IMR-90 (cell line): ENCODE results near the gene PEX5. TPM values are rescaled to one million over a fixed set of nuclear protein-coding genes. Genes with fewer than 3 reads are reported as not detected.

ENCODE experiments used
- ATAC-seq: fragments of 200-7000 bp; cut with Tn5 transposase; 2 replicates; pipeline ENCODE4 v1.9.1; 2020; ENCODE audit warnings: low read depth, mild to moderate bottlenecking, moderate library complexity
- BruUV-seq: library from RNA; stranded (reverse); fragments of 400-500 nt; replicated peaks from 2 replicates; lab custom pipeline; 2021; lab: Mats Ljungman, UMichigan
- CTCF ChIA-PET: fragments of 300-600 bp; formaldehyde crosslinking; extraction: SDS; loops from one replicate; lab custom pipeline; 2021; ENCODE audit warnings: antibody characterized with exemption; lab: Yijun Ruan, JAX
- POLR2A ChIA-PET: fragments of 300-600 bp; sonication (Branson Sonifier 250); formaldehyde crosslinking; loops from one replicate; lab custom pipeline; 2022; ENCODE audit warnings: antibody characterized with exemption; ENCODE audit not compliant: unreplicated experiment; lab: Charles Lee
- DNase-seq: peaks from one replicate; pipeline ENCODE4 v3.0.0; 2013
- H2AFZ ChIP-seq: replicated peaks from 2 replicates; pipeline ENCODE3; 2013; ENCODE audit warnings: low read length, mild to moderate bottlenecking; ENCODE audit not compliant: poor library complexity
- H2AK5ac ChIP-seq: 2 replicates; pipeline ENCODE4 v1.6.1; 2013; ENCODE audit warnings: low read depth, low read length, inconsistent platforms
- H2AK9ac ChIP-seq: replicated peaks from 2 replicates; pipeline ENCODE3; 2013; ENCODE audit warnings: mild to moderate bottlenecking, low read depth, low read length, moderate library complexity; ENCODE audit not compliant: poor library complexity
- H2BK120ac ChIP-seq: 2 replicates; pipeline ENCODE4 v1.6.1; 2013; ENCODE audit warnings: low read depth, low read length, inconsistent platforms
- H2BK15ac ChIP-seq: 3 replicates; pipeline ENCODE4 v1.6.1; 2013; ENCODE audit warnings: low read depth, low read length, inconsistent platforms
- H2BK20ac ChIP-seq: 2 replicates; pipeline ENCODE4 v1.6.1; 2013; ENCODE audit warnings: low read depth, mild to moderate bottlenecking, inconsistent platforms, low read length, moderate library complexity
- H2BK5ac ChIP-seq: 2 replicates; pipeline ENCODE4 v1.6.1; 2013; ENCODE audit warnings: mild to moderate bottlenecking, low read depth, low read length, inconsistent platforms; ENCODE audit not compliant: poor library complexity, severe bottlenecking
- H3K14ac ChIP-seq: replicated peaks from 2 replicates; pipeline ENCODE4 v1.6.1; 2013; ENCODE audit warnings: low read depth, low read length, inconsistent platforms
- H3K18ac ChIP-seq: 2 replicates; pipeline ENCODE4 v1.6.1; 2013; ENCODE audit warnings: low read depth, low read length, control low read depth
- H3K23ac ChIP-seq: 2 replicates; pipeline ENCODE4 v1.6.1; 2013; ENCODE audit warnings: low read depth, low read length, inconsistent platforms
- H3K27ac ChIP-seq: 2 replicates; pipeline ENCODE4 v1.5.1; 2013; ENCODE audit warnings: mild to moderate bottlenecking, control low read depth, low read length; ENCODE audit not compliant: insufficient read depth
- H3K27me3 ChIP-seq: 2 replicates; pipeline ENCODE4 v1.6.1; 2013; ENCODE audit warnings: low read length; ENCODE audit not compliant: control insufficient read depth, insufficient read depth
- H3K36me3 ChIP-seq: 2 replicates; pipeline ENCODE4 v1.6.1; 2013; ENCODE audit warnings: low read length, mixed read lengths; ENCODE audit not compliant: control insufficient read depth, insufficient read depth
- H3K4ac ChIP-seq: 2 replicates; pipeline ENCODE4 v1.6.1; 2013; ENCODE audit warnings: low read depth, low read length, inconsistent platforms
- H3K4me1 ChIP-seq: 2 replicates; pipeline ENCODE4 v1.6.1; 2013; ENCODE audit warnings: low read length, mixed read lengths; ENCODE audit not compliant: control insufficient read depth, insufficient read depth
- H3K4me2 ChIP-seq: 2 replicates; pipeline ENCODE4 v1.6.1; 2013; ENCODE audit warnings: low read depth, mild to moderate bottlenecking, control low read depth, low read length, moderate library complexity
- H3K4me3 ChIP-seq: 2 replicates; pipeline ENCODE4 v1.5.1; 2013; ENCODE audit warnings: low read depth, mild to moderate bottlenecking, control low read depth, low read length, moderate library complexity; ENCODE audit not compliant: insufficient read depth
- H3K56ac ChIP-seq: 2 replicates; pipeline ENCODE4 v1.6.1; 2013; ENCODE audit warnings: low read length, inconsistent platforms; ENCODE audit not compliant: insufficient read depth; ENCODE audit errors: extremely low read depth
- H3K79me1 ChIP-seq, 2 experiments: 2 replicates each; pipeline ENCODE4 v1.6.1; 2013; ENCODE audit warnings: low read length in 2 of 2, inconsistent platforms in 1 of 2, low read depth in 1 of 2
- H3K9ac ChIP-seq: 2 replicates; pipeline ENCODE4 v1.6.1; 2013; ENCODE audit warnings: low read depth, low read length, control low read depth
- H3K9me1 ChIP-seq: 2 replicates; pipeline ENCODE4 v1.6.1; 2013; ENCODE audit warnings: low read length, inconsistent platforms; ENCODE audit not compliant: insufficient read depth
- H3K9me3 ChIP-seq: 2 replicates; pipeline ENCODE4 v1.6.1; 2013; ENCODE audit warnings: low read length; ENCODE audit not compliant: control insufficient read depth, insufficient read depth
- H4K20me1 ChIP-seq: 2 replicates; pipeline ENCODE4 v1.6.1; 2013; ENCODE audit warnings: low read length, inconsistent platforms; ENCODE audit not compliant: insufficient read depth
- H4K5ac ChIP-seq: 2 replicates; pipeline ENCODE4 v1.6.1; 2013; ENCODE audit warnings: mild to moderate bottlenecking, low read depth, low read length, control low read depth
- H4K8ac ChIP-seq, 2 experiments: 2 replicates each; pipeline ENCODE4 v1.6.1; 2013; ENCODE audit warnings: low read depth in 2 of 2, low read length in 2 of 2, control low read depth in 1 of 2, inconsistent platforms in 1 of 2
- H4K91ac ChIP-seq: 2 replicates; pipeline ENCODE4 v1.6.1; 2013; ENCODE audit warnings: low read depth, low read length, inconsistent platforms; ENCODE audit not compliant: insufficient read depth
- CEBPB ChIP-seq: IDR thresholded peaks from 2 replicates; pipeline ENCODE4 v1.6.1; 2012; ENCODE audit warnings: low read depth, low read length, improper control_type of control experiment
- CHD1 ChIP-seq: IDR thresholded peaks from 2 replicates; pipeline ENCODE4 v1.6.1; 2012; ENCODE audit warnings: low read depth, low read length, improper control_type of control experiment
- ELK1 ChIP-seq: fragments of 150-350 bp; IDR thresholded peaks from 2 replicates; pipeline ENCODE4 v1.6.1; 2016; ENCODE audit warnings: low read depth, mild to moderate bottlenecking, low read length, moderate library complexity, borderline replicate concordance
- MAZ ChIP-seq: IDR thresholded peaks from 2 replicates; pipeline ENCODE4 v1.6.1; 2012; ENCODE audit warnings: low read depth, mild to moderate bottlenecking, low read length, improper control_type of control experiment, moderate library complexity, borderline replicate concordance
- NFE2L2 ChIP-seq: fragments of 150-350 bp; IDR thresholded peaks from 2 replicates; pipeline ENCODE4 v1.6.1; 2016; ENCODE audit warnings: low read depth, mild to moderate bottlenecking, low read length
- POLR2A ChIP-seq: IDR thresholded peaks from 2 replicates; pipeline ENCODE4 v1.6.1; 2012; ENCODE audit warnings: mild to moderate bottlenecking, low read depth, low read length
- RAD21 ChIP-seq: IDR thresholded peaks from 2 replicates; pipeline ENCODE4 v1.6.1; 2012; ENCODE audit warnings: low read length, improper control_type of control experiment
- RCOR1 ChIP-seq: IDR thresholded peaks from 2 replicates; pipeline ENCODE4 v1.6.1; 2012; ENCODE audit warnings: mild to moderate bottlenecking, low read length, improper control_type of control experiment; ENCODE audit not compliant: insufficient replicate concordance
- SMC3 ChIP-seq: fragments of 150-350 bp; IDR thresholded peaks from 2 replicates; pipeline ENCODE4 v1.6.1; 2016; ENCODE audit warnings: low read depth, mild to moderate bottlenecking, antibody characterized with exemption, low read length, moderate library complexity
- USF2 ChIP-seq: fragments of 150-350 bp; IDR thresholded peaks from 2 replicates; pipeline ENCODE4 v1.6.1; 2017; ENCODE audit warnings: mild to moderate bottlenecking, antibody characterized with exemption, low read length, low read depth
- WGBS, 2 experiments: methylation state at CpG; one replicate each; pipeline versions ENCODE4 v1.1.5 to v1.1.7; 2013; ENCODE audit warnings: missing lambda C conversion rate in 2 of 2; ENCODE audit not compliant: insufficient read length in 1 of 2; ENCODE audit errors: extremely low coverage in 2 of 2; 5-methylcytosine and 5-hydroxymethylcytosine counted together
- dilution Hi-C: fragments of 300-500 bp; cut with HindIII; formaldehyde crosslinking; loops from one replicate; pipeline ENCODE4 v1.14.3; 2018; ENCODE audit warnings: low sequenced_read_pairs; ENCODE audit not compliant: unreplicated experiment
- in situ Hi-C: fragments of 300-500 bp; cut with MboI; formaldehyde crosslinking; loops from 3 replicates; pipeline ENCODE4 v1.14.3; 2019; ENCODE audit warnings: low sequenced_read_pairs, inconsistent platforms, mixed read lengths
- intact Hi-C: fragments of 100-400 bp; cut with micrococcal nuclease; formaldehyde crosslinking; loops from 2 replicates; pipeline ENCODE4 v1.10.0; 2022
- polyA plus RNA-seq, 3 experiments: library from polyadenylated mRNA; depleted of rRNA; stranded (reverse); fragments of >200 nt; gene quantifications; 2 replicates each; pipeline ENCODE4 v1.2.3, GENCODE V29; 2012; ENCODE audit warnings: low replicate concordance in 1 of 3
- total RNA-seq: library from RNA; depleted of rRNA; stranded (reverse); fragments of >200 nt; gene quantifications from 2 replicates; pipeline ENCODE4 v1.2.3, GENCODE V29; 2012

PEX5 gene
- total and polyA plus RNA-seq, 2 of the 4 experiments (the other 2 are of a cell fraction), result 14.4 to 18.3 TPM

- Histone ChIP-seq H3K56ac (no peak overlapping the region), H3K9ac (no peak overlapping the region), H3K18ac (no peak overlapping the region), H3K4me3 (no peak overlapping the region), H3K4me1 (no peaks in the 10 kb centered on the region), H2BK120ac (no peak overlapping the region), H2BK20ac (no peak overlapping the region), H4K20me1 (no peaks in the 10 kb centered on the region; the same call in 1 of the 2 replicates), H3K14ac (no peak overlapping the region), H3K79me1 (no peaks in the 10 kb centered on the region), H4K5ac (no peak overlapping the region), H2AK9ac (no peak overlapping the region), H3K23ac (no peak overlapping the region), H3K27me3 (no peaks in the 10 kb centered on the region), H3K4me2 (no peak overlapping the region), H4K8ac (no peak overlapping the region), H3K36me3 (peaks cover 44% of the 10 kb centered on the region), H2AFZ (no peak overlapping the region), H3K9me3 (no peaks in the 10 kb centered on the region), H3K4ac (no peak overlapping the region), H3K27ac (no peak overlapping the region), H2BK5ac (no peak overlapping the region), H3K9me1 (no peaks in the 10 kb centered on the region), H2BK15ac (no peak overlapping the region), H2AK5ac (no peak overlapping the region), H4K91ac (no peak overlapping the region)
- TF ChIP-seq CEBPB (no peak), CHD1 (no peak), RCOR1 (no peak), ELK1 (no peak), POLR2A (no peak), RAD21 (no peak), SMC3 (no peak), NFE2L2 (no peak), MAZ (no peak), USF2 (no peak)
- POLR2A ChIA-PET, result no interaction called here
- dilution Hi-C loops, result no loop called here
- ATAC-seq, result no peak
- in situ Hi-C loops, result no loop called here
- no TSS peak for BruUV-seq
- no peak for DNase-seq
- CTCF ChIA-PET, result no interaction called here
- WGBS, 2 experiments, result no CpG with 5 or more reads among the region's 4 CpGs
- intact Hi-C loops, result no loop called here
Measured at GRCh38 chr12:7152818-7153217, 36.7 kb upstream of the PEX5 start.
